ACHN (cell line): ENCODE measurements around the gene CD300LB.
A peak's percentile ranks its signal among the peaks of the same experiment; 100 is the strongest.

ENCODE experiments used
- DNase-seq: peaks from one replicate; pipeline ENCODE4 v3.0.0-alpha.2; 2015
- in situ Hi-C: cut with HindIII; loops from 2 replicates; pipeline ENCODE4 v1.10.0; 2017; ENCODE audit warnings: low sequenced_read_pairs, low pct_ligation_motif_present, low pct_unique_long_range_greater_than_20kb

Gene CD300LB

GRCh38 chr17:74554909-74555308, 23.6 kb upstream of the CD300LB start:
- DNase-seq, result no peak
- in situ Hi-C loops, result no loop called here

DNA sequence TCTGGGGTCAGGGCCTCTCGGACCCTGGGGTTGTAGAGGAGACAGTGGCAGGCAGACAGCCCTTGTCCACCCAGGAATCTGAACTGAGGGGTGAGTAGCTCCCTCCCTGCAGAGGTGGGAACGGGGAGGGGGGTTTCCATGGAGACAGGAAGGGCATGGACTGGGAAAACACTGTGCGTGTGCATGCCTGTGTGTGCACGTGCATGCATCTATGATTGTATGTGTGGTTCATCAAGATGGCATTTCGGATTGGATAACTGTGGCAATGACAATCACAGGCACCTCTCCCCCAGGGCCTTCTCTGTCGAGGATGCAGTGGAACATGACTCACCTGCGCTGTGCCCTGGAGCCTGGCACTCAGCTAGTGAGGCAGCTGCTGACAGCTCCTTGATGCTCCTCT, 20.8 kb upstream of the CD300LB start:
- in situ Hi-C loops, result no loop called here

DNA sequence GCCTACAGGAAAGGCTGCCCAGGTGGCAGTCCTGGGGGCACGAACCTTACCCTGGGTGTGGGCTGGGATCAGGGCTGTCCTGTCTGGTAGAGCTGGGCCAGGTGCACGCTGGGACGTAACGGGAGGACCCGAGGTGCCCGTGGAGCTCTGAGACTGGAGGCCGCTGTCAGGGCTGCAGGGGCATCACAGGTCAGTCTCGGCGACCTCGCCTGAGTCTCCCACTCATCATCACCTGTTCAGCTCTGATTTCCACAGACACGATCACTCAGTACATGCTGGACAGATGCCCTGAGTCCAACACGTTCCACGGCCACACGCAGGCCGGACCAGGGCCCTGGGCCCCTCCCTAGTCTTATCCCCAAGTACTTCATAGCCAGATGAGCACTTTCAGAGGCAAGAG, 19.3 kb upstream of the CD300LB start:
- in situ Hi-C loops, result no loop called here
- DNase-seq, result no peak

More for the DNA sequence above, 20.8 kb upstream of the CD300LB start:
- no peak for DNase-seq

DNA sequence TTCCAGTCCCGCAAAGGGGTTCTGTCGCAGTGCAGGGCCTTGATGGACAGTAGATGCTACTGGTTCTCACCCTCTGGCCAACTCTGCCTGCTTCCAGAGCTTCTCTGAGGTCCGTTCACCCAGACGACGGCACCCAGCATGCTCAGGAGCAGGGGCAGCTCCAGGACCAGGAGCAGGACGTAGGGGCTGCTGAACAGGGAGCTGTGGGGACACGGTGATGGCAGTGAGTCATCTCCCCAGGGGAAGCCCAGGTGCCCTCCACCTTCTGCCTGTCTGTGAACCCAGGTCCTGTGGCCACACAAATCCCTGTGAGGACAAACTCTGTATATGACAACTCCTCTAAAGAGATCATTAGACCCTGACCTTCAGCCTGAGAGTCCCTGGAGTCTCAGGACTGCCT, 18.1 kb upstream of the CD300LB start:
- DNase-seq, result no peak
- in situ Hi-C loops, result no loop called here

DNA sequence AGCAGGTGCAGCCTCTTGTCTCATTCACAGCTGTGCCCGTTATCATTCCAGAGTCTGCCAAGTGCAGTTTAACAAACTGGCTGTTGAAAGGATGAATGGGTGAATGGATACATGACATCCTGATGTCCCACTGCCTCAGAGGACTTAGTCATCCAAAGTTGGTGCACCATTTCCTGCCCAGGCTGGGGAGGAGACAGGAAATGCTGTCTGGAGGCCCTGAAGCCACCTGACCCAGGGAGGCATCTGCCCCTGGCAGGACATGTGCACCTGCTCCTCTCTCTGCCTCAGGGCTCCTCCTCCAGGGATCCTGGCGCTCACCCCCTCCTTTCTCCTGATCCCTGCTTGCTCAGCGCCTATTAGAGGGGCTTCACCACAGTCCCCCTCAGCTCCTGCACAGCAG, 16.5 kb upstream of the CD300LB start:
- DNase-seq, result peak; percentile 40
- in situ Hi-C loops, result no loop called here

DNA sequence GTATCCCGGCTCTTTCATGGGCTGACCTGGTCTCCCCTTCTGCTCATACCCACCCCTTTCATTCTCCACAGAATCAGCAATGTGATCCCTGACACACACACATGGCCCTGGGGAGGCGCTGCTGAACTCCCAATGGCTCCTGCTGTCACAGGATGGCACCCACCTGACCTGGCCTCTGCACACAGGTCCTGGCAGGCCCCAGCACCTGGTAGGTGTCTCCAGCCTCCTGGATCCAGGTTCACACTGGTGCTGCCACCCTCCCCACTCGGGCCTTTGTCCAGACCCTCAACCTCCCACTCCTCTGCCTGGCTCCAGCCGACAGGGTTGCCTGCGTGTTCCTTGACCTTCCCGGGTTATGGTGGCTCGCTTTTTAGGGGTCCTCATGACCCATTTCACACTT, 16.0 kb upstream of the CD300LB start:
- no peak for DNase-seq
- in situ Hi-C loops, result no loop called here

DNA sequence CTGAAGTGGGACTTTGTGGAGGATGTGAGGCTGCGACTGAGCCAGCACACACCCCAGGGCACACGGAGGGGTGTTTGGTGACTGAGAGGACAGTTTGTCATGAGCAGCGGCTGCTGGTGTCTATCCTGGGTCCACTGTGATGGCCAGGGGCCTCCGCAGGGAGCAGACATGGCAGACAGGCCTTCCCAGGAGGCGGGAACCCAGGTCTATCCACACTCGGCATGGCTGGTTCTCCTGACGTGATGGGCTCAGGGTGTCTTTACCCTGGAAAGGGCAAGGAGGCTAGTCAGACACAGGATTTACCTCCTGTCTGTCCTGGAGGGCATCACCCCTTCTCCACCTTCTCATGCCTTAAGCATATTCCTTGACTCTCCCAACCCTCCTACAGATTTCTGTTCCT, 15.3 kb upstream of the CD300LB start:
- in situ Hi-C loops, result no loop called here
- no peak for DNase-seq

- in situ Hi-C loops, result no loop called here
- no peak for DNase-seq
Measured at GRCh38 chr17:74545843-74546230, 14.6 kb upstream of the CD300LB start, which contains the start of gene CD300C. Gene CD300C (minus strand): TSS chr17:74546115. CDS start chr17:74545782, 333 bp downstream.

DNA sequence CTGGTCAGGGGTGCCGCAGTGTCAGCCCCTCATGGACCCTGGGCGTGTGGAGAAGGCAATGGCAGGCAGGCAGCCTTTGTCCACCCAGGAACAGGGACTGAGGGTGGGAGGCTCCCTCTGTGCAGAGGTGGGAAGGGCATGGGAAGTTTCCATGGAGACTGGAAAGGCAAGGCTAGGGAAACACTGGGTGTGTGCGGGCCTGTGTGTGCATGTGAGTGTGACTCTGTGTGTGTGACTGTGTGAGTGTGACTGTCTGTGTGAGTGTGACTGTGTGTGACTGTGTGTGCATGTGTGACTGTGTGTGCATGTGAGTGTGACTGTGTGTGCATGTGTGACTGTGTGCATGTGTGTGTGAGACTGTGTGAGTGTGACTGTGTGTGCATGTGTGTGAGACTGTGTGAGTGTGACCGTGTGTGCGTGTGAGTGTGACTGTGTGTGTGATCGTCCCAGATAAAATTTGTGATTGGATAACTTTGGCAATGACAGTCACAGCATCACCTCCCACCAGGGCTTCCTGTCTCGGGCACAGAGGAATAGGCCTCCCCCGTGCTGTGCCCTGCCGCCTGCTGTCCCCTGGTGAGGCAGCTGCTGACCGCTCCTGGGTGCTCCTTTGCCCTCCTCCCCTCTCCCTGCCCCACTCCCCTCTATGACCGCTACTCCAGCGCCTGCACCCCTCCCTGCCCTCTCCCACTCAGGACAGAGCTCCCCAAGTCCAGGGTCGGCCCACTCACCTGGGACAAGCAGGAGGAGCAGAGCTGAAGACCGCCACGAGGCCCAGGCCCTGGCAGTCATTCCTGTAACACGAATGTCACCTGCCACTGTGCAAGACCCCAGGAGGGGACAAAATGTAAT, 13.9 kb upstream of the CD300LB start:
- DNase-seq, result no peak
- in situ Hi-C loops, result no loop called here

- in situ Hi-C loops, result no loop called here
- DNase-seq, result no peak
Measured at GRCh38 chr17:74543891-74544760, 12.9 kb upstream of the CD300LB start.

GRCh38 chr17:74543406-74543805, 12.1 kb upstream of the CD300LB start:
- in situ Hi-C loops, result no loop called here
- no peak for DNase-seq

GRCh38 chr17:74542727-74543383, 11.6 kb upstream of the CD300LB start:
- no peak for DNase-seq
- in situ Hi-C loops, result no loop called here

GRCh38 chr17:74542166-74542565, 10.9 kb upstream of the CD300LB start:
- in situ Hi-C loops, result no loop called here
- DNase-seq, result no peak

DNA sequence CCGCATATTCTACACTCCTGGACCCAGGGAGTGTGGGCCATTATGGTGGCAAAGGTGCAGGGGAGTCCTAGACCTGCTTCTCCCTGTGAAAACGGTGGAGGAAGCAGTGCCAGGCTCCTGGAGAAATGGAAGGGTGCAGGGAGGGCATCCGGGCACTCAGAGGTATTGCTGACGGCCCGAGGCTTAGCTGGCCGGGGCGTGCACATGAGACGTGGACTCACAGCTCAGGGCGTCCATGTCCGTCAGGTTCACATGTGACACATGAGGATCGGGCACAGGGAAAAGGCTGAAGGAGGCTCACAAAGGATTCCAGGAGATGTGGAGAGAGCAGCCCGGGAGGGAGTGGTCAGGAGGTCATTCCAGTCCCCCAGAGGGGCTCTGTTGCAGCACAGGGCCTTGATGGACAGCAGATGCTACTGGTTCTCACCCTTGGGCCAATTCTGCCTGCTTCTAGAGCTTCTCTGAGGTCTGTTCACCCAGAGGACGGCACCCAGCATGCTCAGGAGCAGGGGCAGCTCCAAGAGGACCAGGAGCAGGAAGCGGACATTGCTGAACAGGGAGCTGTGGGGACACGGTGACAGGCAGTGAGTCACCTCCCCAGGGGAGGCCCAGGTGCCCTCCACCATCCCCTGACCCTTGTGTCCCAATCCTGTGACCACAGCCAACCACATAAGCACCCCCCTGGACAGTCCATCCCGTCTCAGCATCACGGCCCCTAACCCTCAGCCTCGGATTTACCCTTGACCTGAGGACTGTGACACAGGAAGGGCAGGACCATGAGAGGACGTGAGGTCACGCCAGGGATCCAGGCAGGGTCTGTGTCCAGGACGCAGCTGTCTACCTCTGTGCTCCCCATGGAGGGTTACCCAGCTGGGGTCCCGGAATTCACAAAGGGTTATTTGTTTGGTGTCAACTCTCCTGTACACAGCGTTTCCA, 10.2 kb upstream of the CD300LB start:
- DNase-seq, result no peak
- in situ Hi-C loops, result no loop called here

DNA sequence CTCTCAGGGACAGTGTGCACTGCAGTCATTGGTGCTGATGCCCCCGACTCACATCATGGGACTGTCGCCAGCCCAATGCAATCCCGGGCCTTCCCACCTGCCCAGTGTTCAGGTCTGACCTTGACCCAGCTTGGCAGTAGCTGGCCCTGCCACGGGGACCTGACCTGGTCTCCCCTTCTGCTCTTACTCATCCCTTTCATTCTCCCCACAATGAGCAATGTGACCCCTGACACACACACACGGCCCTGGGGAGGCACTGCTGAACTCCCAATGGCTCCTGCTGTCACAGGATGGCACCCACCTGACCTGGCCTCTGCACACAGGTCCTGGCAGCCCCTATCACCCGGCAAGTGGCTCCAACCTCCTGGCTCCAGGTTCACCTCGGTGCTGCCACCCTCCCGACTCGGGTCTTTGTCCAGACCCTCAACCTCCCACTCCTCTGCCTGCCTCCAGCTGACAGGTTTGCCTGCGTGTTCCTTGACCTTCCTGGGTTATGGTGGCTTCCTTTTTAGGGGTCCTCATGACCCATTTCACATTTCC, 8.1 kb upstream of the CD300LB start:
- in situ Hi-C loops, result no loop called here
- no peak for DNase-seq

GRCh38 chr17:74536890-74537289, 5.6 kb upstream of the CD300LB start:
- DNase-seq, result no peak
- in situ Hi-C loops, result no loop called here

GRCh38 chr17:74532115-74532514, 840 bp upstream of the CD300LB start:
- no peak for DNase-seq
- in situ Hi-C loops, result no loop called here

DNA sequence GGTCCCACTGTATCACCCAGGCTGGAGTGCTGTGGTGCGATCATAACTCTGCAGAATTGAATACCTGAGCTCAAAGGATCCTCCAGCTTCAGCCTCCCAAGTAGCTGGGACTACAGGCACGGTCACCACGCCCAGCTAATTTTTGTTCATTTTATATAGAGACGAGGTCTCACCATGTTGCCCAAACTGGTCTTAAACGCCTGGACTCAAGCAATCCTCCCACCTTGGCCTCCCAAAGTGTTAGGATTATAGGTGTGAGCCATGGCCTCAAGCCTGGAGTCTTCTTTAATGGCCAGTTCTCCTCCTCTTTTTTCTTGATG, 484 bp downstream of the CD300LB start:
- no peak for DNase-seq
- in situ Hi-C loops, result no loop called here
